Measurements from ENCODE around the gene ZBTB40. TPM values are rescaled to one million over a fixed set of nuclear protein-coding genes. Genes with fewer than 3 reads are reported as not detected.

ZBTB40 gene
- polyA plus RNA-seq, 2 donors, result 3.7 to 5.3 TPM

DNA sequence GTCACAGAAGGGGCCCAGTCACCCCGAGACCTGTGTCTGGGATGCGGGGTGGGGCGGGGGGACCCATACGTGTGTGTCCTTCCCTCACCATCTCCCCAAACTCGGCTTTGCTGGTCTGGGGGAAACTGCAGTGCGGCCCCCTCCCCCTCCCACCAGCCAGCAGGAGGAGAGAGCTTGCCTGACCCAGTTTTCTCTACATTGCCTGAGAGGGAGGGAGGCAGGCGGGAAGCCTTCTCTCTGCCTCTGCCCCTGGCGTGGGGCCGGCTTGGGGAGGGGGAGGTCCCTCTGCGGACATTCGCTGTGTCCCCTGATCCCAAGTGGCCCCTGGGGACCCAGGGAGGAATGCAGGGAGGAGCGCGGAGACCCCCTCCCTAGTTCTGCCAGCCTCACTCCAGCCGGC, 115.5 kb downstream of the ZBTB40 start:
- H3K9me3 ChIP-seq (ENCODE audit: control insufficient read depth in 2 of 2, insufficient read depth in 1 of 2, low read depth in 1 of 2, low read length in 1 of 2), result peaks cover 0 to 2% of the 10 kb centered on the region in 2 donors
- no peak overlapping the region for H3K4me3 ChIP-seq (ENCODE audit: low read depth in 1 of 2, low read length in 2 of 2)
- H3K27ac ChIP-seq (ENCODE audit: low read depth in 2 of 2, low read length in 1 of 2), result no peak overlapping the region
- peaks cover 0 to 4% of the 10 kb centered on the region in 2 donors for H3K4me1 ChIP-seq (ENCODE audit: control insufficient read depth in 2 of 2, insufficient read depth in 2 of 2, low read length in 1 of 2)
- 56 to 63% methylated on average over 14 of the region's 14 CpGs for WGBS, 2 donors
- no peaks in the 10 kb centered on the region for H3K36me3 ChIP-seq (ENCODE audit: control insufficient read depth in 2 of 2, insufficient read depth in 2 of 2, low read length in 1 of 2)
- peaks cover 1 to 11% of the 10 kb centered on the region in 2 donors for H3K27me3 ChIP-seq (ENCODE audit: control insufficient read depth in 1 of 2, insufficient read depth in 2 of 2, low read length in 2 of 2)

DNA sequence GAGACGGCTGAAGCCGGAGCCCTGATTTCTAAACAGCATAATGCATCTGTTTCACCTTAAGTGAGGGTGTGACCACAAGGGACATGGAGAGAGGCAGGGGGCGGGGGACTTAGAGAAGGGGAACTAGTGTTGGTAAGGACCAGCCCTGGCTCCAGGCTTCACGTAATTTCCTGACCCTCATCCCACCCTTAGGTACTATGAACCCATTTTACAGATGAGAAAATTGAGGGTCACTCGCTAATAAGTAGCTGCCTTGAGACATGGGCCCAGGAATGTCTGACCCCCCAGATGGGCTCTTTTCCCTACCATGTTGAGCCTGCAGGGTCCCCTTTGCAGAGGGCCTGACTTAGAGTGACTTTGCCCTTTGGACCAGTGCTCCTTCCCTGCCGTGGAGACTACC, 116.3 kb downstream of the ZBTB40 start:
- Histone ChIP-seq H3K27ac (ENCODE audit: low read depth in 2 of 2, low read length in 1 of 2) (no peak overlapping the region), H3K9me3 (ENCODE audit: control insufficient read depth in 2 of 2, insufficient read depth in 1 of 2, low read depth in 1 of 2, low read length in 1 of 2) (peaks cover 0 to 2% of the 10 kb centered on the region in 2 donors), H3K36me3 (ENCODE audit: control insufficient read depth in 2 of 2, insufficient read depth in 2 of 2, low read length in 1 of 2) (no peaks in the 10 kb centered on the region), H3K4me1 (ENCODE audit: control insufficient read depth in 2 of 2, insufficient read depth in 2 of 2, low read length in 1 of 2) (peaks cover 0 to 4% of the 10 kb centered on the region in 2 donors), H3K27me3 (ENCODE audit: control insufficient read depth in 1 of 2, insufficient read depth in 2 of 2, low read length in 2 of 2) (peaks cover 0 to 5% of the 10 kb centered on the region in 2 donors), H3K4me3 (ENCODE audit: low read depth in 1 of 2, low read length in 2 of 2) (no peak overlapping the region)
- 74 to 81% methylated on average over 6 of the region's 6 CpGs for WGBS, 2 donors

- Histone ChIP-seq H3K27me3 (ENCODE audit: control insufficient read depth in 1 of 2, insufficient read depth in 2 of 2, low read length in 2 of 2) (no peaks in the 10 kb centered on the region), H3K4me3 (ENCODE audit: low read depth in 1 of 2, low read length in 2 of 2) (no peak overlapping the region), H3K27ac (ENCODE audit: low read depth in 2 of 2, low read length in 1 of 2) (no peak overlapping the region), H3K4me1 (ENCODE audit: control insufficient read depth in 2 of 2, insufficient read depth in 2 of 2, low read length in 1 of 2) (no peaks in the 10 kb centered on the region), H3K36me3 (ENCODE audit: control insufficient read depth in 2 of 2, insufficient read depth in 2 of 2, low read length in 1 of 2) (no peaks in the 10 kb centered on the region), H3K9me3 (ENCODE audit: control insufficient read depth in 2 of 2, insufficient read depth in 1 of 2, low read depth in 1 of 2, low read length in 1 of 2) (peaks cover 0 to 2% of the 10 kb centered on the region in 2 donors)
- 82 to 85% methylated on average over 7 of the region's 7 CpGs for WGBS, 2 donors
These were observed 117.6 kb downstream of the ZBTB40 start for GRCh38 chr1:22569269-22569668.

DNA sequence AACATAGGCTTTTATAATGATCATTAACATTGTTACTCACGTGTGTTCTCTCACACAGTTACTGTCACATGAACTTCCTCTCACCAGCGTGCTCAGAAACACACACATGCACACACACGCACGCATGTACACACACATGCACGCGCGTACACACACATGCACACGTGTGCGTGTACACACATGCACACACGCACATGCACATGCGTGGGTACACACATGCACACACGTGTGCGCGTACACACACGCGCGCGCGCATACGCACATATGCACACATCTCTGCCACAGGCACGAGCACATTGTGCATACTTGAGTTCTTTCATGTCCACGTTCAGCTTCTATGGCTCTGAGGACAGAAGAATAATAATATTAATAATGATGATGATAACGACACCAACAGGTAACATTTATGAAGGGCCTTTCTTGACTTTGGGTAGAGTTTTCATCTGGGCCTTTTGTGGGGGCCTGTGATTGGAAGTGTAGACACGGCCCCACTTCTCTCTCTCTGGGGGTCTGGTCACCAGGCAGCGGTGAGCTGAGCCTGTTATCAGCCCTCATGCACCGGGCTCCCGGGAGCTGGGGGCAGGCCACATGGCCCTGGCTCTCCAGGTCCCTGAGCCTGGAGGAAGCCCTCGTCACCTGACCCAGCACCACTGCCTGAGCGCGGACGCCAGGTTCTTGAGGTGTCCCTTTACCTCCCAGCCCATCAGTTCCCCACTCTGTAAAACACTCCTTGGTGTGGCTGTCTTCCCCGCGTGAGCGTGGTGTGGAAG, 118.7 kb downstream of the ZBTB40 start:
- Histone ChIP-seq H3K36me3 (ENCODE audit: control insufficient read depth in 2 of 2, insufficient read depth in 2 of 2, low read length in 1 of 2) (no peaks in the 10 kb centered on the region), H3K27me3 (ENCODE audit: control insufficient read depth in 1 of 2, insufficient read depth in 2 of 2, low read length in 2 of 2) (no peaks in the 10 kb centered on the region), H3K9me3 (ENCODE audit: control insufficient read depth in 2 of 2, insufficient read depth in 1 of 2, low read depth in 1 of 2, low read length in 1 of 2) (peaks cover 0 to 2% of the 10 kb centered on the region in 2 donors), H3K4me3 (ENCODE audit: low read depth in 1 of 2, low read length in 2 of 2) (no peak overlapping the region), H3K27ac (ENCODE audit: low read depth in 2 of 2, low read length in 1 of 2) (no peak overlapping the region), H3K4me1 (ENCODE audit: control insufficient read depth in 2 of 2, insufficient read depth in 2 of 2, low read length in 1 of 2) (no peaks in the 10 kb centered on the region)
- 87 to 89% methylated on average over 34 of the region's 34 CpGs for WGBS, 2 donors

GRCh38 chr1:22572818-22573217, 121.2 kb downstream of the ZBTB40 start:
- 47 to 51% methylated on average over 9 of the region's 9 CpGs for WGBS, 2 donors
- no peak overlapping the region for H3K27ac ChIP-seq (ENCODE audit: low read depth in 2 of 2, low read length in 1 of 2)
- H3K27me3 ChIP-seq (ENCODE audit: control insufficient read depth in 1 of 2, insufficient read depth in 2 of 2, low read length in 2 of 2), result no peaks in the 10 kb centered on the region
- peaks cover 0 to 4% of the 10 kb centered on the region in 2 donors for H3K9me3 ChIP-seq (ENCODE audit: control insufficient read depth in 2 of 2, insufficient read depth in 1 of 2, low read depth in 1 of 2, low read length in 1 of 2)
- no peaks in the 10 kb centered on the region for H3K4me1 ChIP-seq (ENCODE audit: control insufficient read depth in 2 of 2, insufficient read depth in 2 of 2, low read length in 1 of 2)
- no peaks in the 10 kb centered on the region for H3K36me3 ChIP-seq (ENCODE audit: control insufficient read depth in 2 of 2, insufficient read depth in 2 of 2, low read length in 1 of 2)
- no peak overlapping the region for H3K4me3 ChIP-seq (ENCODE audit: low read depth in 1 of 2, low read length in 2 of 2)

DNA sequence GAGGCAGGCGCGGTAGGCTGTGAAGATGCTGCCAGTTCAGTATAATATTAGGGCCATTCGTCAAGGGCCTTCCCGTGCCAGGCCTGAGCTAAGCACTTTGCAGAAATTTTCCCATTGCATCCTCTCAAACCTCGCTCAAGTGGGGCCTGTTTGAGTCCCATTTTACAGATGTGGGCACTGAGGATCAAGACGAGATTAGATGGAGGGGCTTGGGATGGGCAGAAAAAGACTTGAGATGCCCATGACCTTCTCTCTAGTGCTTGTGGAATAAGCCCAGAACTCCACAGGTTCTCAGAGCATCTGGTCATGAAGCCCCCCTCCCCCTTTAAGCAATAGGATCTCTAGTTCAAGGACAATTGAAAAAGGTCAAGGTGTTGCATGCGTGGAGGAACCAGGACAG, 121.6 kb downstream of the ZBTB40 start:
- H3K27ac ChIP-seq (ENCODE audit: low read depth in 2 of 2, low read length in 1 of 2), result no peak overlapping the region
- no peaks in the 10 kb centered on the region for H3K36me3 ChIP-seq (ENCODE audit: control insufficient read depth in 2 of 2, insufficient read depth in 2 of 2, low read length in 1 of 2)
- no peaks in the 10 kb centered on the region for H3K4me1 ChIP-seq (ENCODE audit: control insufficient read depth in 2 of 2, insufficient read depth in 2 of 2, low read length in 1 of 2)
- peaks cover 0 to 8% of the 10 kb centered on the region in 2 donors for H3K9me3 ChIP-seq (ENCODE audit: control insufficient read depth in 2 of 2, insufficient read depth in 1 of 2, low read depth in 1 of 2, low read length in 1 of 2)
- no peak overlapping the region for H3K4me3 ChIP-seq (ENCODE audit: low read depth in 1 of 2, low read length in 2 of 2)
- WGBS, 2 donors, result 60 to 63% methylated on average over 7 of the region's 7 CpGs
- no peaks in the 10 kb centered on the region for H3K27me3 ChIP-seq (ENCODE audit: control insufficient read depth in 1 of 2, insufficient read depth in 2 of 2, low read length in 2 of 2)

DNA sequence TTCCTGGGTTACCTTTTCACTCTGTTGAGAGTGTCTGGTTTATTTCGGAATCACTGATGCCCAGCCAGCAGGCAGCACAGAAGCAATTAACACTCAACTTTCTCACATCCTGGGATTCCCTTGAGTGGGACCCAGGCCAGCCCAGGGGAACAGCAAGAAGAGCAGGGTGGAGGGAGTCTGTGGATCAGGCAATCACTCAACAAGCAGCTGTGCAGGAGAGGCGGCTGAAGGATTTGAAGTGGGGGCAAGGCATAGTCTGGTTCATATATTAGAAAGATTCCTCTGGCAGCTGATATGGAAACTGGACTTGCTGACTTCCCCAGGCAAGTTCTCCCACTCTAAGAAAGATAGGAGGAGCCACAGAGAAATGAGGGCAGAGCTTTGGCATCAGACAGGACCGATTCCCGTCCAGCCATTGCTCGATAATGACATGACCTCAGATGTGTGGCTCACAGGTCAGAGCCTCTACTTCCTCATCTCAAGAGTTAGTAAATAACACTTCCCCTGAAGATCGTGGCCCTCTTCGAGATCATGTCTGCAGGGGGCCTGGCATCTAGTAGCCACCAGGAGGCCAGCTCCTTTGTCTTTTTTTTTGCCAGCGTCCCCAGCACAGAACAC, 124.0 kb downstream of the ZBTB40 start:
- Histone ChIP-seq H3K4me3 (ENCODE audit: low read depth in 1 of 2, low read length in 2 of 2) (no peak overlapping the region), H3K27ac (ENCODE audit: low read depth in 2 of 2, low read length in 1 of 2) (no peak overlapping the region), H3K36me3 (ENCODE audit: control insufficient read depth in 2 of 2, insufficient read depth in 2 of 2, low read length in 1 of 2) (no peaks in the 10 kb centered on the region), H3K27me3 (ENCODE audit: control insufficient read depth in 1 of 2, insufficient read depth in 2 of 2, low read length in 2 of 2) (no peaks in the 10 kb centered on the region), H3K9me3 (ENCODE audit: control insufficient read depth in 2 of 2, insufficient read depth in 1 of 2, low read depth in 1 of 2, low read length in 1 of 2) (peaks cover 0 to 17% of the 10 kb centered on the region in 2 donors), H3K4me1 (ENCODE audit: control insufficient read depth in 2 of 2, insufficient read depth in 2 of 2, low read length in 1 of 2) (peaks cover 0 to 6% of the 10 kb centered on the region in 2 donors)
- WGBS, 2 donors, result 44 to 51% methylated on average over 8 of the region's 8 CpGs

- H3K9me3 ChIP-seq (ENCODE audit: control insufficient read depth in 2 of 2, insufficient read depth in 1 of 2, low read depth in 1 of 2, low read length in 1 of 2), result peaks cover 0 to 17% of the 10 kb centered on the region in 2 donors
- H3K4me1 ChIP-seq (ENCODE audit: control insufficient read depth in 2 of 2, insufficient read depth in 2 of 2, low read length in 1 of 2), result peaks cover 0 to 6% of the 10 kb centered on the region in 2 donors
- H3K36me3 ChIP-seq (ENCODE audit: control insufficient read depth in 2 of 2, insufficient read depth in 2 of 2, low read length in 1 of 2), result no peaks in the 10 kb centered on the region
- H3K4me3 ChIP-seq (ENCODE audit: low read depth in 1 of 2, low read length in 2 of 2), result no peak overlapping the region
- 88 to 90% methylated on average over 23 of the region's 23 CpGs for WGBS, 2 donors
- no peaks in the 10 kb centered on the region for H3K27me3 ChIP-seq (ENCODE audit: control insufficient read depth in 1 of 2, insufficient read depth in 2 of 2, low read length in 2 of 2)
- H3K27ac ChIP-seq (ENCODE audit: low read depth in 2 of 2, low read length in 1 of 2), result no peak overlapping the region
These were observed 124.5 kb downstream of the ZBTB40 start for GRCh38 chr1:22576150-22576544.

DNA sequence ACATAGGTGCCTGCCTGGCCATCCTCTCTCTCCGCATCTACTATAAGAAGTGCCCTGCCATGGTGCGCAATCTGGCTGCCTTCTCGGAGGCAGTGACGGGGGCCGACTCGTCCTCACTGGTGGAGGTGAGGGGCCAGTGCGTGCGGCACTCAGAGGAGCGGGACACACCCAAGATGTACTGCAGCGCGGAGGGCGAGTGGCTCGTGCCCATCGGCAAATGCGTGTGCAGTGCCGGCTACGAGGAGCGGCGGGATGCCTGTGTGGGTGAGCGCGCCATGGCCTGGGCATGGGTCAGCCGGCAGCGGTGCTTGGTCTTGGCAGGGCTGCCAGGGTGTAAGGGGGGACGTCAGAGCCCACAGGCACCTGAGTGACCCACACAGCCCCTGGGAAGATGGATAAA, 125.0 kb downstream of the ZBTB40 start:
- Histone ChIP-seq H3K9me3 (ENCODE audit: control insufficient read depth in 2 of 2, insufficient read depth in 1 of 2, low read depth in 1 of 2, low read length in 1 of 2) (peaks cover 0 to 17% of the 10 kb centered on the region in 2 donors), H3K36me3 (ENCODE audit: control insufficient read depth in 2 of 2, insufficient read depth in 2 of 2, low read length in 1 of 2) (no peaks in the 10 kb centered on the region), H3K27me3 (ENCODE audit: control insufficient read depth in 1 of 2, insufficient read depth in 2 of 2, low read length in 2 of 2) (no peaks in the 10 kb centered on the region), H3K4me3 (ENCODE audit: low read depth in 1 of 2, low read length in 2 of 2) (no peak overlapping the region), H3K4me1 (ENCODE audit: control insufficient read depth in 2 of 2, insufficient read depth in 2 of 2, low read length in 1 of 2) (peaks cover 0 to 6% of the 10 kb centered on the region in 2 donors), H3K27ac (ENCODE audit: low read depth in 2 of 2, low read length in 1 of 2) (no peak overlapping the region)
- 91 to 93% methylated on average over 24 of the region's 24 CpGs for WGBS, 2 donors
